K562 (cell line): ENCODE data around the gene SGPL1.

ENCODE experiments used
- CSDE1 ChIP-seq, 2 experiments: fragments of 450-650 bp; IDR thresholded peaks; 2 replicates each; pipeline ENCODE4 v1.6.1; 2016; ENCODE audit warnings: mild to moderate bottlenecking in 1 of 2
- HDAC6 ChIP-seq: IDR thresholded peaks from 2 replicates; pipeline ENCODE4 v1.6.1; 2012; ENCODE audit warnings: low read depth, mild to moderate bottlenecking, control low read depth, inconsistent platforms, low read length, moderate library complexity
- NCOA4 ChIP-seq: fragments of 450-650 bp; IDR thresholded peaks from 2 replicates; pipeline ENCODE4 v1.6.1; 2018; ENCODE audit warnings: mild to moderate bottlenecking; ENCODE audit not compliant: partially characterized antibody
- NFIX ChIP-seq: fragments of 250-450 bp; sonication (Bioruptor Pico); IDR thresholded peaks from 2 replicates; pipeline ENCODE4 v1.4.0; 2020; ENCODE audit warnings: low read depth, mild to moderate bottlenecking, moderate library complexity
- NFXL1 ChIP-seq: fragments of 450-650 bp; formaldehyde crosslinking; IDR thresholded peaks from 2 replicates; pipeline ENCODE4 v1.4.0; 2021; ENCODE audit warnings: mild to moderate bottlenecking
- POLR2AphosphoS5 ChIP-seq: IDR thresholded peaks from 2 replicates; pipeline ENCODE4 v1.6.1; 2011; ENCODE audit warnings: mild to moderate bottlenecking, low read depth, low read length, moderate library complexity; ENCODE audit not compliant: control insufficient read depth, insufficient read depth
- YY1 ChIP-seq, 3 experiments: IDR thresholded peaks; 2 replicates each; pipeline ENCODE4 v1.6.1; 2011; ENCODE audit warnings: low read length in 2 of 3, mild to moderate bottlenecking in 2 of 3, moderate library complexity in 2 of 3, borderline replicate concordance in 1 of 3, control low read depth in 1 of 3, low read depth in 1 of 3; ENCODE audit not compliant: insufficient read depth in 3 of 3, insufficient replicate concordance in 2 of 3, control insufficient read depth in 1 of 3, insufficient read length in 1 of 3; ENCODE audit errors: extremely low read depth in 1 of 3
- ZNF57 ChIP-seq: fragments of 450-650 bp; formaldehyde crosslinking; IDR thresholded peaks from 2 replicates; pipeline ENCODE4 v1.4.0; 2020; ENCODE audit warnings: mild to moderate bottlenecking, moderate library complexity
- ZNF707 ChIP-seq: fragments of 250-450 bp; sonication (Bioruptor Pico); conservative IDR thresholded peaks from 2 replicates; pipeline ENCODE4 v1.8.0; 2022; ENCODE audit warnings: inconsistent platforms, mild to moderate bottlenecking, moderate library complexity
- TF ChIP-seq, protein P1 (sequence below): sonication (generic); formaldehyde crosslinking; IDR thresholded peaks from 2 replicates; pipeline ENCODE4 v1.9.0; 2022; ENCODE audit warnings: mild to moderate bottlenecking, missing genetic modification reagents
- TF ChIP-seq, protein P2 (sequence below): sonication (generic); formaldehyde crosslinking; IDR thresholded peaks from 2 replicates; pipeline ENCODE4 v1.4.0; 2020; ENCODE audit warnings: mild to moderate bottlenecking, missing genetic modification reagents

GRCh38 chr10:70845256-70845655, 29.5 kb downstream of the SGPL1 start:
- TF ChIP-seq HDAC6 (no peak), CSDE1 (IDR thresholded peaks at IDR 0.05) (no peak), NFIX (no peak), POLR2AphosphoS5 (no peak), NFXL1 (no peak), ZNF57 (no peak), ZNF707 (CRISPR knock-in tag) (no peak), YY1 (IDR thresholded peaks at IDR 0.05; ENCODE audit: borderline replicate concordance in 1 of 3, control insufficient read depth in 1 of 3, extremely low read depth in 1 of 3, insufficient read depth in 3 of 3, insufficient read length in 1 of 3, insufficient replicate concordance in 2 of 3, low read depth in 1 of 3, low read length in 2 of 3) (no peak), NCOA4 (no peak)
- TF ChIP-seq, protein P1, sequence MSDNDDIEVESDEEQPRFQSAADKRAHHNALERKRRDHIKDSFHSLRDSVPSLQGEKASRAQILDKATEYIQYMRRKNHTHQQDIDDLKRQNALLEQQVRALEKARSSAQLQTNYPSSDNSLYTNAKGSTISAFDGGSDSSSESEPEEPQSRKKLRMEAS (CRISPR knock-in tag) = no peak
- TF ChIP-seq, protein P2, sequence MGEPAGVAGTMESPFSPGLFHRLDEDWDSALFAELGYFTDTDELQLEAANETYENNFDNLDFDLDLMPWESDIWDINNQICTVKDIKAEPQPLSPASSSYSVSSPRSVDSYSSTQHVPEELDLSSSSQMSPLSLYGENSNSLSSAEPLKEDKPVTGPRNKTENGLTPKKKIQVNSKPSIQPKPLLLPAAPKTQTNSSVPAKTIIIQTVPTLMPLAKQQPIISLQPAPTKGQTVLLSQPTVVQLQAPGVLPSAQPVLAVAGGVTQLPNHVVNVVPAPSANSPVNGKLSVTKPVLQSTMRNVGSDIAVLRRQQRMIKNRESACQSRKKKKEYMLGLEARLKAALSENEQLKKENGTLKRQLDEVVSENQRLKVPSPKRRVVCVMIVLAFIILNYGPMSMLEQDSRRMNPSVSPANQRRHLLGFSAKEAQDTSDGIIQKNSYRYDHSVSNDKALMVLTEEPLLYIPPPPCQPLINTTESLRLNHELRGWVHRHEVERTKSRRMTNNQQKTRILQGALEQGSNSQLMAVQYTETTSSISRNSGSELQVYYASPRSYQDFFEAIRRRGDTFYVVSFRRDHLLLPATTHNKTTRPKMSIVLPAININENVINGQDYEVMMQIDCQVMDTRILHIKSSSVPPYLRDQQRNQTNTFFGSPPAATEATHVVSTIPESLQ (CRISPR knock-in tag) = no peak
